GM18951 (cell line): ENCODE measurements around the gene FBXO4.
A peak's percentile ranks its signal among the peaks of the same experiment; 100 is the strongest.

Source experiments
- POLR2A ChIP-seq: IDR thresholded peaks from 4 replicates; pipeline ENCODE4 v1.6.1; 2011; ENCODE audit warnings: mild to moderate bottlenecking; ENCODE audit not compliant: insufficient read length, insufficient read depth; ENCODE audit errors: extremely low read depth
- in situ Hi-C: fragments of 300-500 bp; cut with MboI; formaldehyde crosslinking; loops from one replicate; pipeline ENCODE4 v1.12.0; 2022; ENCODE audit warnings: low sequenced_read_pairs, mixed read lengths, inconsistent platforms; ENCODE audit not compliant: unreplicated experiment

Gene FBXO4

DNA sequence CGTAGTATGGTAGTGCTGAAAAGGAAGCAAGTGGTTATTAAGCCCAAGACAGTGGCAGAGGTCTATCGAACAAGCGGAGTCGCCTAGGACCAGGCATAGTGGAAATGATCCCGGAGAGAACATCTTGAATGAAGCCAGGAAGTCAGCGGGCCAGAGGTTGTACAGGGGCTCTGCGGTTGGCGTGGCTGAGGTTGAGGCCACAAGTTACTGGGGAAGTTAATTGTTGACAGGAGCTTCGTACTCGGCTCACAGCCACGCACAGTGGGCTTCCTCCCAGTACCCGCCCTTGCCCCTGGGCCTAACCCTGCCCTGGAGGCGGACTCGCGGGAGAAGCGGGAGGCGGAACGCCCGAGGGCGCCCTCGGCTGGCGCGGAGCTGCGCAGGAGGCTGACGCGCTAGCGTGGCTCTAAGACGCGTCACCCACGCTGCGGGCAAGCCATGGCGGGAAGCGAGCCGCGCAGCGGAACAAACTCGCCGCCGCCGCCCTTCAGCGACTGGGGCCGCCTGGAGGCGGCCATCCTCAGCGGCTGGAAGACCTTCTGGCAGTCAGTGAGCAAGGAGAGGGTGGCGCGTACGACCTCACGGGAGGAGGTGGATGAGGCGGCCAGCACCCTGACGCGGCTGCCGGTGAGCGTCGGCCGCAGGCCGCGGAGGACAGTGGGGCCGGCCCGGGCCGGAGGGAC is at the start of gene FBXO4:
TSS of gene FBXO4 (plus strand) at position 410 of the 683 bp plus-strand sequence. CDS start at position 439, 29 bp downstream.
- peak; percentile 71 for TF ChIP-seq POLR2A
- in situ Hi-C loops = no loop called here

DNA sequence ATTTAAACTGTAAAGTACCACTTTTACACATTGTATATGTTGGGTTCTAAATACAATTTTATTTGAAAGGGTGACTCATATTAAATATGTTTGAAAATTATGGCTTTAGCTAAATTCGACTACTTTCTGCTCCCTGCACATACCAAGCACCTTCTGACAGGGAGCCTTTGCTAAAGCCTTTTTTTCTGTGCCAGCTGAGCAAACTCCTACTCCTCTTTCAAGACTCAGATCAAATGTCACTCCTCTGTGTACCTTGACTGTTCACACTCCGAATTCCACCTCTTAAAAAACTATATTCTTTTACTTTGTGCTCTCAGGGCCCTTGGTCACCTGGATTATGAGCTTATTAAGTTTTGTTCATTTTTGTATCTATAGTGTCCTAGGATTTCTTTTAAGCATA is 48.4 kb upstream of the FBXO4 start:
- no peak for TF ChIP-seq POLR2A
- in situ Hi-C loops = no loop called here

- TF ChIP-seq POLR2A = no peak
- in situ Hi-C loops = no loop called here
Measured at GRCh38 chr5:41877408-41877807, 47.7 kb upstream of the FBXO4 start.

DNA sequence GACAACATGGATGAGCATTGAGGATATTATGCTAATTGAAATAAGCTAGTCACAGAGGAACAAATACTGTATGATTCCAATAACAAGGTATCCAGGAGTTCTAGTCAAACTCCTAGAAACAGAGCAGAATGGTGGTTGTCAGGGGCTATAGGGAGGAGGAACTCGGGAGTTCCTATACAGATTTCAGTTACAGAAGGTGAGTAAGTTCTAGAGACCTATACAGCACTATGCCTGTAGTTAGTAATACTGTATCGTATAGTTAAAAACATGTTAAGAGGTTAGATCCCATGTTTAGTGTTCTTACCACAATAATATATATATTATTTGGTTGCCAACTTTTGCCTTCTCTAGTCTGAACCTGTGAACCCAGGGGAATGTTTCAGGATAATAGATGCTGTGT is 46.9 kb upstream of the FBXO4 start:
- in situ Hi-C loops = no loop called here
- TF ChIP-seq POLR2A = no peak

DNA sequence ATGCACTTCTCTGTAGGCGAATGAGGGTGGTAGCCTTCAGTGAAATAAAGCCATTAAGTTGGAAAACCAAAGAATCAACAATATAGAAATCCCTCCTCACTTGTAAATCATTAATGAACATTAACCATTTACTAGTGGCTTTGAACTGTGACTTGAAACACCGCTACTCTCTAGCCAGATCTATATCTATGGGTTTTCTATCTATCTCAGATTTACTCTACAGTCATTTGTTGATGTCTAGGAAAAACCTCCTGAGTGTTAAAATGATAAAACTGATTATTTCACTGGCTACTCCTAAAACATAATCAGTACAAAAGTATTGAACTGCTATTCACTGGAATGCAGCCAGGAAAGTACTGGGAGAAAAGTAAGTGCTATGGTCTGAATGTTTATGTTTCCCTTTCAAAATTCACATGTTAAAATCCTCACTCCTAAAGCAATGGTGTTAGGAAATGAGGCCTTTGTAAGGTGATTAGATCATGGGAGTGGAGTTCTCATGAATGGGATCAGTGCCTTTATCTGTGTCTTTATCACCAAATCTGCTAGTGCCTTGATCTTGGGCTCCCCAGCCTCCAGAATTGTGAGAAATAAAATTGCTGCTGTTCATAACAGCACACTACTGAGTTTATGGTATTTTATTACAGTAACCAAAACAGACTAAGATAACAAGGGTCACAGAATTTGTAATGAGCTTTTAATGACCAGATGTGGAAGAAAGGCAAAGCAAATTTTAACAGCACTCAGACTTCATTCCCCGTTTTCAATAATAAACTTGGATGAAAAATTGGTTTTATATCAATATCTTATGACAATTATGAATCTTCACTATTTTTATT is 46.2 kb upstream of the FBXO4 start:
- no peak for TF ChIP-seq POLR2A
- in situ Hi-C loops = no loop called here

DNA sequence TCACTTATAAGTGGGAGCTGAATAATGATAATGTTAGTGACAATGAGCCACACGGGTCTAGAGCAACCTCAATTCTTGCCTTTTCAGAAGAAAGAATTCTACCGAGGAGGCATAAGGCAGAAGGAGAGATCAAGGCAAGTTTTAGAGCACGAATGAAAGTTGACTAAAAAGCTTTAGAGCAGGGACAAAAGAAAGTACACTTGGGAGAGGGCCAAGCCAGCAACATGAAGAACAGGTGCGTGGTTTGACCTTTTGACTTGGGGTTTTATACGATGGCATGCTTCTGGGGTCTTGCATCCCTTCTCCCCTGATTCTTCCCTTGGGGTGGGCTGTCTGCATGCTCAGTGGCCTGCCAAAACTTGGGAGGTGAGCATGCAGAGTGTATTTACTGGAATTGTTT is 42.3 kb upstream of the FBXO4 start:
- in situ Hi-C loops = no loop called here
- TF ChIP-seq POLR2A = no peak

DNA sequence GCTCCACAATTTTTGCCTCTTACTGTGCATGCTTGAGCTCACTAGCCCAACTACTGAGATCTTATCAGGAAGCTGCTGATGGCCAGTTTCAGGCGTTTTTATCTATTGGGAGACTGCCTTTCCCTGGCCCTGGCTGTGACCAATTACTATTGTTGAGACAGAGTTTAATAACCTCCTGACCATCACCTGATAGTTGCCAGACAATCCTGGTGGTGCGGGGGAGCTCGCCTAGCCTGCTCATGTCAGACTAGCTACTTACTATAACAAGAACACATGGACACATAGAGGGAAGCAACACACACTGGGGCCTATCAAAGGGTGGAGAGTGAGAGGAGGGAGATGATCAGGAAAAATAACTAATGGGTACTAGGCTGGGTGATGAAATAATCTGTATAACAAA is 41.8 kb upstream of the FBXO4 start:
- in situ Hi-C loops = no loop called here
- no peak for TF ChIP-seq POLR2A

- in situ Hi-C loops = no loop called here
- no peak for TF ChIP-seq POLR2A
Measured at GRCh38 chr5:41883936-41884335, 41.1 kb upstream of the FBXO4 start.

DNA sequence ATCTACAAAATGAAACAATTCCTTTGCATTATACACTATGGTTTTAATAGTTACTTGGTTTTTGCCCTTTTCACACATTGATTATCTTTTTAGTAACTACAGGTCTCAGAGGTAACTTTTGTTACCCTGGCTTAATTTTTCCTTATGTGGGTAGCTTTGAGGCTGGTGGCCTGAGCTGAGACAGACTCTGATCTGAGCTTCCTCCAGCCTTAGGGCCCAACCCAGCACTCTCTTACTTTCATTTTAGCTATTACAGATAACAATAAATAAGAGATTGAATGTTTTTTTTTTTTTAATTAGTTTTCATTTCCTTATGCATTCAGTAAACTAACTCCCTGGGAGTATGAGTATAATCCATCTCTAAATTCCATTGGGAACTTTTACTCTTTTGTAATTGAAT is 39.8 kb upstream of the FBXO4 start:
- in situ Hi-C loops = no loop called here
- no peak for TF ChIP-seq POLR2A

DNA sequence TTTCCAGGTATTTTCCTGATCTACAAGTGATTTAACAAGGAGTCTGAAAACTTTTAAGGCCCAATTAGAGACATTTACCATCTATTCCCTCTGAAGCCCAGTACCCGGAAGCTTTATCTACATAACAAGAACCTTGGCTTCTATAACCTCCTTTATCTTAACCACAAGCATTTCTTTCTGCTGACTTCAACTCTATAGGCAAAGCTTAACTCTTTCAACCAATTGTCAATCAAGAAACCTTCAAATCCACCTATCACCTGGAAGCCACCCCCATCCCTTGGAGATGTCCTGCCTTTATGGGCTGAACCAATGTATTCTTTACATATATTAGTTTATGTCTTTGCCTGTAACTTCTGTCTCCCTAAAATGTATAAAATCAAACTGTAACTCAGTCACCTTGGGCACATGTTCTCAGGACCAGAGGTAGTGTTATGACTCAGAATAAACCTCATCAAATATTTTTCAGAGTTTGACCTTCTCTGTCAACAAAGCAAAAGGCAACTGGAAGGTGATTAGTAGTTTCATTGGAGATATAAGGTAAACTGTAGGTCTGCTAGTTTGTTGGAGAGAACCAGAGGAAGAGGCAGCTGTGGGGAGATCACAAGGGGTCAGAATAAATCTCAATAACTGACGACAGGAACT is 33.9 kb upstream of the FBXO4 start:
- TF ChIP-seq POLR2A = no peak

DNA sequence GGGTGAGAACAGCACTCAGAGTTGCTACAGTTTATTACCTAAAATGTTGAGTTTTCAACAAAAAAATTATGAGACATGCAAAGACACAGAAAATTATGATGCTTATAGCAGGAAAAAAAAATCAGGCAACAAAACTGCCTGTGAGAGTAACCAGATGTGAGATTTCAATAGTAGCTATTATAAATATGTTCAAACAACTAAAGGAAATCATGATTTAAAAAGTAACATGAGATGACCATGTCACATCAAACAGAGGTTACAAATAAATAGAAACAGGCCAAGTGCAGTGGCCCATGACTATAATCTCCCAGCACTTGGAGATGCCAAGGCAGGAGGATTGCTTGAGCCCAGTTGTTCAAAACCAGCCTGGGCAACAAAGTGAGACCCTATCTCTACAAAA is 33.0 kb upstream of the FBXO4 start:
- TF ChIP-seq POLR2A = no peak
- in situ Hi-C loops = no loop called here

More for the DNA sequence above, 33.9 kb upstream of the FBXO4 start:
- in situ Hi-C loops = no loop called here

DNA sequence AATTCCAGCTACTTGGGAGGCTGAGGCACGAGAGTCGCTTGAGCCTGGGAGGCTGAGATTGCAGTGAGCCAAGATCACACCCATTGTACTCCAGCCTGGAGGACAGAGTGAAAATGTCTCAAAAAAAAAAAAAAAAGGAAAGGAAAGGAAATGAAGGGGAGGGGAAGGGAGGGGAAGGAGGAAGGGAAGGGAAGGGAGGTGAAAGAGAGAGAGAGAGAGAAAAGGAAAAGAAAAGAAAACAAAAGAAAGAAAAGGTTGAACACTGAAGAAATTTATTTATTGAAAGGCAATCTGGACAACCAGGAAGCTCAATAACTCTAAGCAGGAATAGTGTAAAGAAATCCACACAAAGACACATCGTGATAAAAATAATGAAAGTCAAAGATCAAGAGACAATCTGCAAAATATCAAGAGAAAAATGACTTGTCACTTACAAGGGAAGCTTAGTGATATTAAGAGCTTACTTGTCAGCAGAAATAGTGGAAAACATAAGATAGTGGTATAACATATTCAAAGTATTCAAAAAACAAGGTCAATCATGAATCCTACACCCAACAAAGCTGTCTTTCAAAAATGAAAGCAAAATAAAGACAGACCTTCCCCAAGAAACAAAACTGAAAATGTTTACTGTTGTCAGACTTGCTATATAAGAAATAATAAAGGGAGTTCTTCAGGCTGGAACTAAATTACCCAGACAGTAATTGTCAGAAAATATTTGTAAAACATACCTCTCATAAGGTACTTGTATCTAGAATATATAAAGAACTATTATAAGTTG is 31.8 kb upstream of the FBXO4 start:
- TF ChIP-seq POLR2A = no peak
- in situ Hi-C loops = no loop called here

GRCh38 chr5:41896230-41896629 is 28.9 kb upstream of the FBXO4 start:
- TF ChIP-seq POLR2A = no peak
- in situ Hi-C loops = no loop called here
